H9 (cell line): ENCODE data around the gene CDH22. TPM values are rescaled to one million over a fixed set of nuclear protein-coding genes. Genes with fewer than 3 reads are reported as not detected.

Experiments
- DNase-seq: peaks from one replicate; pipeline ENCODE4 v3.0.0-alpha.2; 2017
- H2AFZ ChIP-seq: one replicate; pipeline ENCODE4 v1.6.1; 2013; ENCODE audit warnings: mild to moderate bottlenecking, low read length, control low read depth, moderate library complexity
- H2AK5ac ChIP-seq: 2 replicates; pipeline ENCODE4 v1.6.1; 2013; ENCODE audit warnings: low read length, control low read depth, mixed read lengths; ENCODE audit not compliant: insufficient read length
- H2BK120ac ChIP-seq: one replicate; pipeline ENCODE4 v1.6.1; 2013; ENCODE audit warnings: low read depth, mild to moderate bottlenecking, low read length, control low read depth, inconsistent platforms; ENCODE audit not compliant: poor library complexity, severe bottlenecking
- H2BK12ac ChIP-seq: 2 replicates; pipeline ENCODE4 v1.6.1; 2013; ENCODE audit warnings: low read length, control low read depth, mixed read lengths, low read depth; ENCODE audit not compliant: insufficient read length
- H2BK15ac ChIP-seq: 2 replicates; pipeline ENCODE4 v1.6.1; 2013; ENCODE audit warnings: low read depth, low read length, control low read depth
- H2BK20ac ChIP-seq: one replicate; pipeline ENCODE4 v1.6.1; 2013; ENCODE audit warnings: low read depth, mild to moderate bottlenecking, low read length, control low read depth, inconsistent platforms; ENCODE audit not compliant: poor library complexity, severe bottlenecking
- H2BK5ac ChIP-seq: 2 replicates; pipeline ENCODE4 v1.6.1; 2013; ENCODE audit warnings: low read length, control low read depth, mixed read lengths; ENCODE audit not compliant: insufficient read length
- H3K14ac ChIP-seq: 2 replicates; pipeline ENCODE4 v1.6.1; 2013; ENCODE audit warnings: low read length, control low read depth; ENCODE audit not compliant: insufficient read depth
- H3K18ac ChIP-seq: 2 replicates; pipeline ENCODE4 v1.6.1; 2013; ENCODE audit warnings: low read depth, mild to moderate bottlenecking, mixed read lengths, low read length, control low read depth; ENCODE audit not compliant: insufficient read length
- H3K23ac ChIP-seq: 2 replicates; pipeline ENCODE4 v1.6.1; 2013; ENCODE audit warnings: low read length, control low read depth, mixed read lengths, low read depth; ENCODE audit not compliant: insufficient read length
- H3K23me2 ChIP-seq: 2 replicates; pipeline ENCODE4 v1.6.1; 2013; ENCODE audit warnings: low read depth, mild to moderate bottlenecking, mixed read lengths, low read length, control low read depth; ENCODE audit not compliant: insufficient read length, poor library complexity, severe bottlenecking
- H3K27ac ChIP-seq: 2 replicates; pipeline ENCODE4 v1.5.1; 2013; ENCODE audit warnings: low read length, control low read depth, mixed read lengths, low read depth; ENCODE audit not compliant: insufficient read length
- H3K27me3 ChIP-seq: 2 replicates; pipeline ENCODE4 v1.6.1; 2013; ENCODE audit warnings: low read length, control low read depth, inconsistent platforms; ENCODE audit not compliant: insufficient read depth
- H3K4ac ChIP-seq: 2 replicates; pipeline ENCODE4 v1.6.1; 2013; ENCODE audit warnings: low read depth, mild to moderate bottlenecking, control low read depth, inconsistent platforms, low read length, moderate library complexity
- H3K4me1 ChIP-seq: 2 replicates; pipeline ENCODE4 v1.6.1; 2013; ENCODE audit warnings: low read length, control low read depth, inconsistent platforms; ENCODE audit not compliant: insufficient read depth
- H3K4me2 ChIP-seq: 2 replicates; pipeline ENCODE4 v1.6.1; 2013; ENCODE audit warnings: low read length, control low read depth, mixed read lengths; ENCODE audit not compliant: insufficient read length, insufficient read depth
- H3K56ac ChIP-seq: 2 replicates; pipeline ENCODE4 v1.6.1; 2013; ENCODE audit warnings: low read depth, mild to moderate bottlenecking, mixed read lengths, low read length, control low read depth; ENCODE audit not compliant: insufficient read length
- H3K79me1 ChIP-seq: 2 replicates; pipeline ENCODE4 v1.6.1; 2013; ENCODE audit warnings: low read depth, mild to moderate bottlenecking, moderate library complexity, low read length, control low read depth, inconsistent platforms; ENCODE audit not compliant: insufficient read depth, poor library complexity, severe bottlenecking
- H3K79me2 ChIP-seq: 2 replicates; pipeline ENCODE4 v1.6.1; 2013; ENCODE audit warnings: low read length, control low read depth, inconsistent platforms; ENCODE audit not compliant: insufficient read depth
- H3K9ac ChIP-seq: 2 replicates; pipeline ENCODE4 v1.6.1; 2013; ENCODE audit warnings: low read length, control low read depth, mixed read lengths; ENCODE audit not compliant: insufficient read length; ENCODE audit errors: extremely low read depth
- H3K9me3 ChIP-seq: one replicate; pipeline ENCODE4 v1.6.1; 2013; ENCODE audit warnings: low read depth, low read length, inconsistent platforms; ENCODE audit not compliant: control insufficient read depth
- H3T11ph ChIP-seq: one replicate; pipeline ENCODE4 v1.6.1; 2013; ENCODE audit warnings: mild to moderate bottlenecking, low read length, control low read depth, inconsistent platforms
- H4K20me1 ChIP-seq: one replicate; pipeline ENCODE4 v1.6.1; 2013; ENCODE audit not compliant: control insufficient read depth, insufficient read length, insufficient read depth
- H4K5ac ChIP-seq: 2 replicates; pipeline ENCODE4 v1.6.1; 2013; ENCODE audit warnings: low read depth, mild to moderate bottlenecking, mixed read lengths, low read length, control low read depth; ENCODE audit not compliant: insufficient read length
- H4K8ac ChIP-seq: replicated peaks from 2 replicates; pipeline ENCODE4 v1.6.1; 2013; ENCODE audit warnings: low read length, control low read depth, mixed read lengths, low read depth; ENCODE audit not compliant: insufficient read length
- H4K91ac ChIP-seq: 2 replicates; pipeline ENCODE4 v1.6.1; 2013; ENCODE audit warnings: low read depth, mild to moderate bottlenecking, moderate library complexity, mixed read lengths, low read length, control low read depth; ENCODE audit not compliant: insufficient read length
- H3K27ac Mint-ChIP-seq, 3 experiments: 2 replicates in 2 of 3; 3 replicates in 1 of 3; pipeline ENCODE4 v1.8.0; 2020 to 2021; ENCODE audit warnings: mixed read lengths in 3 of 3, mild to moderate bottlenecking in 1 of 3, moderate library complexity in 1 of 3
- H3K27me3 Mint-ChIP-seq: 2 replicates; pipeline ENCODE4 v1.8.0; 2021; ENCODE audit warnings: low read depth, mild to moderate bottlenecking, moderate library complexity, mixed read lengths
- H3K36me3 Mint-ChIP-seq, 3 experiments: 2 replicates in 2 of 3; 3 replicates in 1 of 3; pipeline ENCODE4 v1.8.0; 2020 to 2021; ENCODE audit warnings: low read depth in 3 of 3, mixed read lengths in 3 of 3; ENCODE audit not compliant: insufficient read depth in 1 of 3
- H3K4me1 Mint-ChIP-seq, 2 experiments: 2 replicates each; pipeline ENCODE4 v1.8.0; 2020; ENCODE audit warnings: mixed read lengths in 2 of 2
- H3K4me3 Mint-ChIP-seq, 2 experiments: 2 replicates in 1 of 2; 3 replicates in 1 of 2; pipeline ENCODE4 v1.8.0; 2020 to 2021; ENCODE audit warnings: mild to moderate bottlenecking in 2 of 2, mixed read lengths in 2 of 2, moderate library complexity in 1 of 2
- H3K9me3 Mint-ChIP-seq, 2 experiments: 2 replicates in 1 of 2; 3 replicates in 1 of 2; pipeline ENCODE4 v1.8.0; 2020; ENCODE audit warnings: mild to moderate bottlenecking in 2 of 2, mixed read lengths in 2 of 2, moderate library complexity in 1 of 2
- CTCF ChIP-seq: fragments of 200-600 bp; sonication (generic); conservative IDR thresholded peaks from 3 replicates; pipeline ENCODE4 v1.8.0; 2021; ENCODE audit warnings: antibody characterized with exemption, mild to moderate bottlenecking
- WGBS: extraction: QIAGEN DNeasy Blood & Tissue Kit; methylation state at CpG from one replicate; pipeline ENCODE4 v1.1.7; 2013; ENCODE audit warnings: missing lambda C conversion rate, low lambda C conversion rate, mixed read lengths; ENCODE audit not compliant: insufficient read length; ENCODE audit errors: extremely low coverage; 5-methylcytosine and 5-hydroxymethylcytosine counted together
- total RNA-seq: library from RNA; stranded (reverse); gene quantifications from 2 replicates; pipeline ENCODE4 v1.2.1, GENCODE V29; 2021

Gene CDH22
- total RNA-seq, 1 experiment from 2014 or later: not detected

- no peaks in the 10 kb centered on the region for H3K4me1 ChIP-seq
- H3K56ac ChIP-seq: no peak overlapping the region
- WGBS: no CpG with 5 or more reads among the region's 14 CpGs
- no peak overlapping the region for H2BK5ac ChIP-seq
- Mint-ChIP-seq H3K36me3 (no peaks in the 10 kb centered on the region), H3K27ac (no peak overlapping the region), H3K4me3 (no peak overlapping the region), H3K9me3 (no peaks in the 10 kb centered on the region), H3K27me3 (peaks cover 2% of the 10 kb centered on the region; the same call in 1 of the 2 replicates), H3K4me1 (peaks cover 9 to 30% of the 10 kb centered on the region in 2 experiments)
- H3K27ac ChIP-seq: no peak overlapping the region
- no peak overlapping the region for H3K18ac ChIP-seq
- no peak overlapping the region for H3K4ac ChIP-seq
- no peak overlapping the region for H3K14ac ChIP-seq
- H3K9ac ChIP-seq: no peak overlapping the region
- DNase-seq: no peak
- no peaks in the 10 kb centered on the region for H3K27me3 ChIP-seq
- H2AFZ ChIP-seq: no peak overlapping the region
- H2BK20ac ChIP-seq: no peak overlapping the region
- H4K20me1 ChIP-seq: peaks cover 2% of the 10 kb centered on the region
- no peak overlapping the region for H2AK5ac ChIP-seq
- no peaks in the 10 kb centered on the region for H3K23me2 ChIP-seq
- no peaks in the 10 kb centered on the region for H3K9me3 ChIP-seq
- no peak overlapping the region for H4K8ac ChIP-seq
- H3K79me2 ChIP-seq: no peaks in the 10 kb centered on the region
- H4K91ac ChIP-seq: no peak overlapping the region
- H3T11ph ChIP-seq: no peak overlapping the region
- no peak overlapping the region for H2BK15ac ChIP-seq
- no peak overlapping the region for H2BK12ac ChIP-seq
- H3K4me2 ChIP-seq: no peak overlapping the region
- H4K5ac ChIP-seq: no peak overlapping the region
- TF ChIP-seq CTCF: no peak
- no peak overlapping the region for H2BK120ac ChIP-seq
- no peaks in the 10 kb centered on the region for H3K79me1 ChIP-seq
- H3K23ac ChIP-seq: no peak overlapping the region
Observed at GRCh38 chr20:46148313-46149208, 159.7 kb downstream of the CDH22 start.
